Posterior cingulate gyrus (tissue), 11 donors: Measurements from ENCODE around the gene TMPRSS11D.

Experiments used
- DNase-seq, 10 donors: peaks; one replicate each; pipeline versions ENCODE4 v3.0.0 to v3.0.0-alpha.2; 2020 to 2021; ENCODE audit warnings: mixed read lengths in 3 of 10
- intact Hi-C: fragments of 100-400 bp; cut with DNase I; formaldehyde crosslinking; loops from one replicate; pipeline ENCODE4 v1.15.1; 2023

The TMPRSS11D gene, protein sequence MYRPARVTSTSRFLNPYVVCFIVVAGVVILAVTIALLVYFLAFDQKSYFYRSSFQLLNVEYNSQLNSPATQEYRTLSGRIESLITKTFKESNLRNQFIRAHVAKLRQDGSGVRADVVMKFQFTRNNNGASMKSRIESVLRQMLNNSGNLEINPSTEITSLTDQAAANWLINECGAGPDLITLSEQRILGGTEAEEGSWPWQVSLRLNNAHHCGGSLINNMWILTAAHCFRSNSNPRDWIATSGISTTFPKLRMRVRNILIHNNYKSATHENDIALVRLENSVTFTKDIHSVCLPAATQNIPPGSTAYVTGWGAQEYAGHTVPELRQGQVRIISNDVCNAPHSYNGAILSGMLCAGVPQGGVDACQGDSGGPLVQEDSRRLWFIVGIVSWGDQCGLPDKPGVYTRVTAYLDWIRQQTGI

GRCh38 chr4:67883902-67884301 is at the start of gene TMPRSS11D:
Gene TMPRSS11D, minus strand, starts transcription at chr4:67884002. Its CDS starts 69 bp downstream, at chr4:67883933.
- intact Hi-C loops = no loop called here
- DNase-seq = no peak

DNA sequence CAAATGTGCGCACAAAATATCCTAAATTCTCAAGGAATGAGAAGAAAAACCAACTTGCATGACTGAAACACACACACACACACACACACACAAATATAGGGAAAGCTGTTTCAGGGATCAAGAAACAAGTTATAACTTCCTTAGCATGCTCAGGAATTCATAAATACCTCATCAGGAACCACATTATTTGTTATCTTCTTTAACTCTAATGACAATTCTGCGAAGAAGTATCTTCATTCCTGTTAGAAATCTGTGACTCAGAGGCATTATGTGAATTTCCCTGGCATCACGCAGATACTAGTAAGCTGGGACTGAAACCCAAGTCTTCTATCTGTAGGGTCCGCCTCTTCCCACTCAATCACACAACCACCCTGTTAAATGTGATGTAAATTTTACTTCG is 49.2 kb upstream of the TMPRSS11D start:
- DNase-seq = no peak
- intact Hi-C loops = no loop called here

DNA sequence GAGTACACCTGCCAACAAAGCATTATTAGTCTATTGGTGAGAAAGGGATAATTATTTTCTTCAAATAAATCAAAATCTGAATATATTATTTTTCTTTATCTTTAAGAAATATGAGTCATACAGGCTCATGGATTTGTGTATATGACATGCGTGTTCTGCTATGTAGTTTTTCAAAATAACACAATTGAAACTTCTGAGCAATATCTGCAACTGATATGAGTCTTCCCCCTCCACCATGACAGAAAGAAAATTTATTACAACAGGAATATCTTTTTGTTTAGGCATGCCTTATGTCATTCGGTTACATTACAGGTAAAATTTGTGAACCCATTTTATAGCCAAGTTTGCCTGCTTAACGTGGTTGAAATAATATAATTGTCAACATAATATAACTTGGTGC is 47.5 kb upstream of the TMPRSS11D start:
- intact Hi-C loops = no loop called here
- DNase-seq = no peak

- intact Hi-C loops = no loop called here
- no peak for DNase-seq
Observed at GRCh38 chr4:67929426-67929825, 45.6 kb upstream of the TMPRSS11D start.

DNA sequence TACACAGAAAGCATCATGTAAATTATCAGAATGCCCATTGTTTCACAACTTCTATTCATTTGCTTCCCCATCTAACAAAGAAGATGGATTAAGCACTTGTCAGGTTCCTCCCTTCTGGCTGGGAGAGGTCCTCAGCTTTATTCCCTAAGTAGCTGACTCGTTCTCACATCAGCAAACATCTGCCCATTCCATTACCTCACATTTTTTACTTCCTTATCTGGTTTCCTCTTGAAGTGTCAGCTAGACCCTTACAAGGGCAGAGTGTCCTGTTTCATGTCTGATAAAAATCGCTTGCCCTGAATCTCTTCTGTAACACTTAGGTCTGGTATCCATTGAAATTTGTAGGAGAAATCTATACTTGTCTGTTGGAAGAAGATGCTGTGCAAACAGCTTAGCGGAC is 44.7 kb upstream of the TMPRSS11D start:
- DNase-seq = no peak
- intact Hi-C loops = no loop called here

DNA sequence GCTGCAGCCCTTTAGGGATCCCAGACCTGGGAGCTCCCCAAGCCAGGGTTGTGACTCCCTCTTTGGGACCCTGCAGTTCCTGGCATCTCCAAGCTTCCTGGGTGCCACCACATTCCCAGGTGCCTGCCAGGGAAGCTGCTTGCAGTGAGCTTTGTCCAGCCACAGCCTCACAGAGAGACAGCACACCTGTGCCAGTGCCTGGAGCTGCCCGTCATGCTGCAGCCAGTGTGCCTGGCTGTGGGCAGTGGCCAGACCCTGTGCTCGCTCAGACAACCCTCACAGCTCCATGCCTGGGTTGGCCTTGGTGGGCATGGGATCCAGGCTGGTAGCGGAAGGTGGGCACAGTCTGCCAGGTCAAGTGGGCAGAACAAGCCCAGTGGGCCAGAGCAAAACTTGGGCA is 43.4 kb upstream of the TMPRSS11D start:
- no peak for DNase-seq
- intact Hi-C loops = no loop called here

DNA sequence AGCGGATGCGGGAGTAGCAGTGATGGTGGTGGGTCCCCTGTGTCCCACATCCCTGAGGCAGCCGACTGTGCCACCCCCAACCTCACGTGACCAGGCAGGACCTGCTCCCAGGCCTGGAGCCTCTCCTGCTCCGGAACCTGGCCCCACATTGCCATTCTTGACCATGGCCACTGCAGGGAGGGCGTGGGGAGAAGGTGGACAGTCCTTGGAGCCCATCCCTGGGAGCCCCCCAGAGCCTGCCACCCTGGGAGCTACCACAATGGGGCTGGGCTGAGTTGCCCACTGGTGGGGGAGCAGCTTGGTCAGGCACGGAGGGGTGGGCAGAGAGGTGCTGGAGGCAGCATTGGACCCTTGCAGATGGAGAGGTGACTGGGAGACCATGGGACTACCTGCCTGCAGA is 42.7 kb upstream of the TMPRSS11D start:
- DNase-seq = peak in 2 of 10 donors; percentile 45 to 67
- intact Hi-C loops = no loop called here

DNA sequence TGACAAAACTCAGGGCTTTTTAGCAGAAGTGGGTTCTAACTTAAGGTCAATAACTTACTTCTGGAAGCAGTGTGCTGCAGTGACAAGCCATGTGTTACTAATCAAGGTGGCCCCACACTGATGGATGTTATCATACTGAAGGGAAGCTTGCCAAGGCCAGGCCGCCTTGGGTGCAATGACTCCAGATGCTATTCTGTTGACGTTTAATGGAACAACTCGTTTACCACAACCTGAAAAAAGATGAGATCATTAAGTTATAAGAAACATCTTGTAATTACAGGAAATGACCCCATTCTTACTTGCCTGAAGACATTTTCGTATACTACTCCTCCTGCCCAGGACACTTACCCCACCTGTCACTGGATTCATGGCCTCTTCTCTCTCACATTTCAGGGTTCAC is 38.9 kb upstream of the TMPRSS11D start:
- intact Hi-C loops = no loop called here
- no peak for DNase-seq

DNA sequence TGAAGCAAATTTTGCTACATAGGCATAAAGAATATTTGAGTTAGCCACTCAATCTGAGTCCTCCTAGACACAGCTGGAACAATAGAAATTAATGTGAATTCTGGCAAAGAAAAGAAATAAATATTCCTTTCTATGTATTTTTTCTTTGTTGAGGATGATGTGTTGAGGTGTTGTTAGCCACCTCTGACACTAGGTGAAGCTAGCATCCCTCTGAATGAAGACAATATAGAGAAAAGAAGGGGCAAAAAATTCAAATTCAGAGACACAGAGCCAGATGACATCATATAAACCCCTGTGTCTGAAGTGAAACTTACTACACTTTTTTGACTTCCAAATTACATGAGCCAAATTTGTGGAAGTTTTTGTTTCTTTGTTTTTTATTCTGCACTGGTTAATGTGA is 34.6 kb upstream of the TMPRSS11D start:
- DNase-seq = no peak
- intact Hi-C loops = no loop called here

DNA sequence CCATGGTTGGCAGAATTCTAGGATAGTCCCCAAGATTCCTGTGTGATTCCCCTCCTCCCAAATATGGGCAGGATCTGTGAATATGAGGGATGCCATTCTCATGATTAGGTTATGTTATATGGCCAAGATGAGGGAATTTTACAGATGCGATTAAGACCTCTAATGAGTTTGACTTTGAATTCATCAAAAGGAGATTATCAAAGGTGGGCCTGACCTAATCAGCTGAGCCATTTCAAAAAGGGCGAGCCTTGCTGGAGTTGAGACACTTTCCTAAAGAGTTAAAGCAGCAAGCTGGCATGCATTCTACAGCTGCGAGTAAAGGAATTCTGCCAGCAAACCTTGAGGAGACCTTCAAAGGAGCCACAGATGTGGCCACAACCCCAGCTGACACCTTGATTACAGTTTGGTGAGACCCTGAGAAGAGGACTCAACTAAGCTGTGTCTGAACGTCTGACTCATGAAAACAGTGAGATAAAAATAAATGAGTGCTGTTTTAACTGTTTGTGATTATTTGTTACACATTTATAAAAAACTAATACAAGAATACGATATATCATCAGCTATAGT is 31.7 kb upstream of the TMPRSS11D start:
- DNase-seq = no peak
- intact Hi-C loops = no loop called here

DNA sequence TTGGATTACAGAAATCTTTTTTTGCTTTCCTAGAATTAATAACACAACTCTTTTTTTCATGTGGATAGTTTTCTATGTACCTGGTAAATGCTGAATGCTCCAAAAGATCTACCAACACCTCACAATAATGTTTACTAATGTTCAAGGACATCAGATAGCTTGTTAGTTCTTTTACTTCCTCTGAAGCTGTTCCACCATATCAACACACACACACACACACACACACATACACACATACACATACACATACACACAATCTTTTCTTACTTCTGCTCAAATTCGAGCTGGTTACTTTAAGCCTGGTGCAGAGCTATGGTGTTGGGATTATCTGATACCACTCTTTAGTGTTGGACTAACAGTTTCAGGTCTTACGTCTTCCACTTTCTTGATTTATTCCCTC is 28.3 kb upstream of the TMPRSS11D start:
- DNase-seq = no peak
- intact Hi-C loops = no loop called here

GRCh38 chr4:67911638-67912037 is 27.8 kb upstream of the TMPRSS11D start:
- DNase-seq = no peak

GRCh38 chr4:67911141-67911540 is 27.3 kb upstream of the TMPRSS11D start:
- no peak for DNase-seq
- intact Hi-C loops = no loop called here

More at GRCh38 chr4:67911638-67912037, 27.8 kb upstream of the TMPRSS11D start:
- intact Hi-C loops = no loop called here

- no peak for DNase-seq
- intact Hi-C loops = no loop called here
Observed at GRCh38 chr4:67910585-67910905, 26.7 kb upstream of the TMPRSS11D start.

GRCh38 chr4:67909905-67910584 is 26.2 kb upstream of the TMPRSS11D start:
- intact Hi-C loops = no loop called here
- DNase-seq = no peak

GRCh38 chr4:67907650-67908049 is 23.8 kb upstream of the TMPRSS11D start:
- no peak for DNase-seq
- intact Hi-C loops = no loop called here

DNA sequence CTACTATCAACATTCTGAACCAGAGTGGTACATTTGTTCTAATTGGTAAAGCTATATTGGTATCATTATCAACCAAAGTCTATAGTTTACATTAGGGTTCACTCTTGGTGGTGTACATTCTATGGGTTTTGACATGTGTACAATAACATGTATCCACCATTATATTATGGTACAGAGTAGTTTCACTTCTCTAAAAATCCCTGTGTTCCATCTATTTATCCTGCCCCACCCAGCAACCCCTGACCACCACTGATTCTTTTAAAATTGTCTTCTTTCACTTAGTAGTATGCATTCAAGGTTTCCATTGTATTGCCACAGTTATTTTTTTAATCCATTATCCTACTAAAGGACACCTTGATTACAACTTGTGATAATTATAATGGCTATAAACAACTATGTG is 15.3 kb upstream of the TMPRSS11D start:
- intact Hi-C loops = no loop called here
- no peak for DNase-seq

GRCh38 chr4:67897686-67898085 is 13.9 kb upstream of the TMPRSS11D start:
- intact Hi-C loops = no loop called here
- DNase-seq = no peak

DNA sequence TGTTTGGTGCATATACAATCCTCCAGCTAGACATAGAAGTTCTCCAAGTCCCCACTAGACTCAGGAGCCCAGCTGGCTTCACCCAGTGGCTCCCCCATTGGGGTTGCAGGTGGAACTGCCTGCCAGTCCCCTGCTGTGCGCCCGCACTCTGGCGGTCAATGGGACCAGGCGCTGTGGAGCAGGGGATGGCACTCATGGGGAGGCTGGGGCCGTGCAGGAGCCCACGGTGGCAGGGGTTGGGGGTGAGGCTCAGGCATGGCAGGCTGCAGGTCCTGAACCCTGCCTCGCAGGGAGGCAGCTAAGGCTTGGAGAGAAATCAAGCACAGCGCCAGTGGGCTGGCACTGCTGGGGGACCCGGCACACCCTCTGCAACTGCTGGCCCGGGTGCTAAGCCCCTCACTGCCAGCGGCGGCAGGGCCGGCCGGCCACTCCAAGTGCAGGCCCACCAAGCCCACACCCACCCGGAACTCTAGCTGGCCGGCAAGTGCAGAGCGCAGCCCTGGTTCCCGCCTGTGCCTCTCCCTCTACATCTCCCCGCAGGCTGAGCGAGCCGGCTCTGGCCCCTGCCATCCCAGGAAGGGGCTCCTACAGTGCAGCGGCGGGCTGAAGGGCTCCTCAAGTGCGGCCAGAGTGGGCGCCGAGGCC is 12.7 kb upstream of the TMPRSS11D start:
- intact Hi-C loops = no loop called here
- DNase-seq = peak in 2 of 10 donors; percentile 68 to 72

GRCh38 chr4:67894659-67895058 is 10.9 kb upstream of the TMPRSS11D start:
- intact Hi-C loops = no loop called here
- no peak for DNase-seq

DNA sequence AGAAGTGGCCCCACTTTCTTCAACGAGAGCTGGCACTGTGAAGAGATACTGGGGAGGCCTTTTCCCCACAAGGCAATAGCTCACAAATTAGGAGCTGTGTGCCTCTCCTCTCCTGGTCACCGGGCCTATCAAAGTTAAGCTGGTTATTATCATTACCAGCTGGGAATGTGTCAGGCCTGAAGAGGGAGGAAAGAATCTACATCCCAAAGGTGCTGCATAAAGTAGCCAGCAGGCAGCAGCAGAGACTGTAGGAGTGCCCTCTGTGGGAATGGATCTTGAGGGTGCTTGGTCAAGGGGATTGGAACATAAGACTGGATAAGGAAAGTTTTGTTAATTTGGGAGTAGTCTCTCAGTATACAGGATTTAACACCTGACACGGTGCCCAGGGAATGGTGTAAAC is 9.1 kb upstream of the TMPRSS11D start:
- no peak for DNase-seq
- intact Hi-C loops = no loop called here
